ENCODE data around the gene PCDHGA1.

DNA sequence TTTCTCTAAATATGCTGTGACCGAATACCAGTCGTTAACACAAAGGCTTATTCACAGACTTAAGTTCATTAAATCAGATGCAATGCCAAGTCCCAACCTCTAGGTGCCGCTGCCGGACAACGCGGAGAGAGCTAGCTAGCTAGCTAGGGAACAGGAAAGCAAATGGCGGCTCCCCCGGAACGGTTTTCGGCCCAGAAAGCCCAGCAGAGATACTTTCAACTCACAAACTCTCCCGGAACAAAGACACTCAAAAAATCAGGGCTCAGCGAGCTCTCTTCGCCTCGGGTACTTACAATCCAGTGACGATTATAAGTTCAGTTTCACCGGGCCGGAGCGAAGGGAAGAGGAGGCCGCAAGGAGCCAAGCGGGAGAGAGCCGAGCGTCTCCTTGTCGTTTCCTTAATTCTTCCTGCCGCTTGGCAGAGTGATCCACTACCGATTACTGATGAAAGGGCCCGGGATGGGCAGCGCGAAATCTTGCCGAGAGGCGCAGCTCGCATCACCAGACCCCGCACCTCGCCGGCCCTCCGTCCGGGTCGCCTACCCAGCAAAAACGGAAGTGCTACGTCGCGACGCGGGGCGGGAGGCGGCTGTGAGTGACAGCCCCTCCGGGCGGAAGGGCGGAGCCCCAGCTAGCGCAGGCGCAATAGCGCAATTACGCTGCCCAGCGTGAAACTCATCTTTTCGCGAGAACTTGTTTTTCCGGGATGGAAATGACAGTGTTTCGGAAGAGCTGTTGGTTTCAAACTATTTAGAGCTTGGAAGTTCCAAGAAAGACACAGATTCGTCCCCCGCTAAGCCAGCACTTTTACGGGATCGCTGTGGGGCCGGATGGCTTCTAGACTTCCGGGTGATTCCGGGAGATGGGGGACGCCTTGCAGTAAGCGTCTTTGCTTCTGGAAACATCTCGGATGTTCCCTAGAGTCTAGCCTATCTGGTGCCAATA lies 9.8 kb upstream of the PCDHGA1 start, which contains the start of gene TAF7:
- TF ChIP-seq, protein P1, sequence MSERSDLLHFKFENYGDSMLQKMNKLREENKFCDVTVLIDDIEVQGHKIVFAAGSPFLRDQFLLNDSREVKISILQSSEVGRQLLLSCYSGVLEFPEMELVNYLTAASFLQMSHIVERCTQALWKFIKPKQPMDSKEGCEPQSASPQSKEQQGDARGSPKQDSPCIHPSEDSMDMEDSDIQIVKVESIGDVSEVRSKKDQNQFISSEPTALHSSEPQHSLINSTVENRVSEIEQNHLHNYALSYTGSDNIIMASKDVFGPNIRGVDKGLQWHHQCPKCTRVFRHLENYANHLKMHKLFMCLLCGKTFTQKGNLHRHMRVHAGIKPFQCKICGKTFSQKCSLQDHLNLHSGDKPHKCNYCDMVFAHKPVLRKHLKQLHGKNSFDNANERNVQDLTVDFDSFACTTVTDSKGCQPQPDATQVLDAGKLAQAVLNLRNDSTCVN (tag by site-specific recombination; optimal IDR thresholded peaks at IDR 0.05) = peak; percentile 27
- TF ChIP-seq, protein P2, sequence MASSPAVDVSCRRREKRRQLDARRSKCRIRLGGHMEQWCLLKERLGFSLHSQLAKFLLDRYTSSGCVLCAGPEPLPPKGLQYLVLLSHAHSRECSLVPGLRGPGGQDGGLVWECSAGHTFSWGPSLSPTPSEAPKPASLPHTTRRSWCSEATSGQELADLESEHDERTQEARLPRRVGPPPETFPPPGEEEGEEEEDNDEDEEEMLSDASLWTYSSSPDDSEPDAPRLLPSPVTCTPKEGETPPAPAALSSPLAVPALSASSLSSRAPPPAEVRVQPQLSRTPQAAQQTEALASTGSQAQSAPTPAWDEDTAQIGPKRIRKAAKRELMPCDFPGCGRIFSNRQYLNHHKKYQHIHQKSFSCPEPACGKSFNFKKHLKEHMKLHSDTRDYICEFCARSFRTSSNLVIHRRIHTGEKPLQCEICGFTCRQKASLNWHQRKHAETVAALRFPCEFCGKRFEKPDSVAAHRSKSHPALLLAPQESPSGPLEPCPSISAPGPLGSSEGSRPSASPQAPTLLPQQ (tag by site-specific recombination; IDR thresholded peaks at IDR 0.05) = peak; percentile 32
- TF ChIP-seq, protein P3, sequence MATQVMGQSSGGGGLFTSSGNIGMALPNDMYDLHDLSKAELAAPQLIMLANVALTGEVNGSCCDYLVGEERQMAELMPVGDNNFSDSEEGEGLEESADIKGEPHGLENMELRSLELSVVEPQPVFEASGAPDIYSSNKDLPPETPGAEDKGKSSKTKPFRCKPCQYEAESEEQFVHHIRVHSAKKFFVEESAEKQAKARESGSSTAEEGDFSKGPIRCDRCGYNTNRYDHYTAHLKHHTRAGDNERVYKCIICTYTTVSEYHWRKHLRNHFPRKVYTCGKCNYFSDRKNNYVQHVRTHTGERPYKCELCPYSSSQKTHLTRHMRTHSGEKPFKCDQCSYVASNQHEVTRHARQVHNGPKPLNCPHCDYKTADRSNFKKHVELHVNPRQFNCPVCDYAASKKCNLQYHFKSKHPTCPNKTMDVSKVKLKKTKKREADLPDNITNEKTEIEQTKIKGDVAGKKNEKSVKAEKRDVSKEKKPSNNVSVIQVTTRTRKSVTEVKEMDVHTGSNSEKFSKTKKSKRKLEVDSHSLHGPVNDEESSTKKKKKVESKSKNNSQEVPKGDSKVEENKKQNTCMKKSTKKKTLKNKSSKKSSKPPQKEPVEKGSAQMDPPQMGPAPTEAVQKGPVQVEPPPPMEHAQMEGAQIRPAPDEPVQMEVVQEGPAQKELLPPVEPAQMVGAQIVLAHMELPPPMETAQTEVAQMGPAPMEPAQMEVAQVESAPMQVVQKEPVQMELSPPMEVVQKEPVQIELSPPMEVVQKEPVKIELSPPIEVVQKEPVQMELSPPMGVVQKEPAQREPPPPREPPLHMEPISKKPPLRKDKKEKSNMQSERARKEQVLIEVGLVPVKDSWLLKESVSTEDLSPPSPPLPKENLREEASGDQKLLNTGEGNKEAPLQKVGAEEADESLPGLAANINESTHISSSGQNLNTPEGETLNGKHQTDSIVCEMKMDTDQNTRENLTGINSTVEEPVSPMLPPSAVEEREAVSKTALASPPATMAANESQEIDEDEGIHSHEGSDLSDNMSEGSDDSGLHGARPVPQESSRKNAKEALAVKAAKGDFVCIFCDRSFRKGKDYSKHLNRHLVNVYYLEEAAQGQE (tag by site-specific recombination; IDR thresholded peaks at IDR 0.05) = no peak
